Activated CD4-positive, alpha-beta T cell treated with anti-CD3 and anti-CD28 coated beads for 4 hours (primary cell): ENCODE measurements around the gene COPS4.
"Not testable (repeated sequence)": the region's sequence is repeated elsewhere in the genome, so short reads cannot be mapped to it uniquely, and the experiment has no call there.

ENCODE experiments used
- DNase-seq, 2 donors: peaks; one replicate each; pipeline ENCODE4 v3.0.0-alpha.2; 2020

COPS4 gene

DNA sequence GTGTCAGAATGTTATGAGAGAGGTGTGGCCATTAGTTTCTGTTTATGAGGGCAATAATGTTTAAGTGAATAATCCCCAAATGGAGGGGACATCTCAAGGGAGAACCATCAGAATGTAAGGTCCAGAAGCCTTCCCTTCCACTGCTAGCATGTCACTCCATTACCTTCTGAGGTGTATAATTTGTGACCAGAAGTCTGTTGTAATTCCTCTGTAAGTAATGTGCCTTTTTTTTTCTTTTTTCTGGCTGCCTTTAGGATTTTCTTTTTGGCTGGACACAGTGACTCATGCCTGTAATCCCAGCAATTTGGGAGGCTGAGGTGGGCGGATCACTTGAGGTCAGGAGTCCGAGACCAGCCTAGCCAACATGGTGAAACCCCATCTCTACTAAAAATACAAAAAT is 10.8 kb upstream of the COPS4 start:
- DNase-seq = no peak

DNA sequence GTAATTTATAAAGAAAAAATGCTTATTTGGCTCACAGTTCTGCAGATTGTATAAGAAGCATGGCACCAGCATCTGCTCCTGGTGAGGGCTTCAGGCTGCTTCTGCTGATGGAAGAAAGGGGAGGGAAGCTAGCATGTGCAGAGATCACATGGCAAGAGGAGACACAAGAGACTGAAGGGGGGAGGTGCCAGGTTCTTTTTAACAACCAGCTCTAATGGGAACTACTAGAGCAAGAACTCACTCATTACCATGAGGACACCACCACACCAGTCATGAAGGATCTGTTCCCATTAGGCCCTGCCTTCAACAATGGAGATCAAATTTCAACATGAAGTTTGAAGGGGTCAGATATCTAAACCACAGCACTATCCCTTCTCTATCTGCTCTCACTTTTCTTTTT is 9.4 kb upstream of the COPS4 start:
- no peak for DNase-seq

DNA sequence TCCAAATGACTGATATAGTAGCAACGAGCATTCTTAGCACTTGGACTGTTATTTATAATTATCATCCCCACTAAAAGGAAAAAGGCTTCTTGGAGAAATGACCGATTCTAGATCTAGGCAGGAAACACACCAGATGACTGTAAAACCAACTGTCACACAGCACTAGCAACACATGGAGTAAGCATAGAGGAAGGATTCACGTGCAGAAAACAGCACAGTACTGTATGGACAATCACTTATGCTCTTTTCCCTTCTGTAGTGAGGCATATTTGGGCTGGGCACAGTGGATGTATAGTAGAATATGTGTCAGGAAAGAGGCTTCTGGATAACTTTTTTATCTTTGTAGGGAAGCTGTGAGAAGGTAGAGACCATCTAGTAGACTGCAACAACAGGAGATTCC is 6.0 kb upstream of the COPS4 start:
- no peak for DNase-seq

DNA sequence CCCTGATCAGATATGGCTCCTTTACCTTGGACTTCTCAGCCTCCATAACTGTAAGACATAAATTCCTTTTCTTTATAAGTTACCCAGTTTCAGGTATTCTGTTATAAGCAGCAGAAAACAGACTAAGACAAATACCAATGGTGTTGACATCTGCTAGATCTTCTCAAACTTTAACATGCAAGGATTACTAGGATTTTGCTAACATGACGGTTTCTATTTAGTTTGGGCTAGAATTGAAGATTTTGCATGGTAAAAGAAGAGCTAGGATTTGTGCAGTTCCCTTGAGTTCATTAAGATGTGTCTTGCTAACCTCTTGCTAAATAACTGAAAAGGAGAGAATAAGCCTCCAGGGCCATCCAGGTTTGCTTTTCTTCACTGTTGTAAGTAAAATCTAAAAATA is 5.3 kb upstream of the COPS4 start:
- no peak for DNase-seq

DNA sequence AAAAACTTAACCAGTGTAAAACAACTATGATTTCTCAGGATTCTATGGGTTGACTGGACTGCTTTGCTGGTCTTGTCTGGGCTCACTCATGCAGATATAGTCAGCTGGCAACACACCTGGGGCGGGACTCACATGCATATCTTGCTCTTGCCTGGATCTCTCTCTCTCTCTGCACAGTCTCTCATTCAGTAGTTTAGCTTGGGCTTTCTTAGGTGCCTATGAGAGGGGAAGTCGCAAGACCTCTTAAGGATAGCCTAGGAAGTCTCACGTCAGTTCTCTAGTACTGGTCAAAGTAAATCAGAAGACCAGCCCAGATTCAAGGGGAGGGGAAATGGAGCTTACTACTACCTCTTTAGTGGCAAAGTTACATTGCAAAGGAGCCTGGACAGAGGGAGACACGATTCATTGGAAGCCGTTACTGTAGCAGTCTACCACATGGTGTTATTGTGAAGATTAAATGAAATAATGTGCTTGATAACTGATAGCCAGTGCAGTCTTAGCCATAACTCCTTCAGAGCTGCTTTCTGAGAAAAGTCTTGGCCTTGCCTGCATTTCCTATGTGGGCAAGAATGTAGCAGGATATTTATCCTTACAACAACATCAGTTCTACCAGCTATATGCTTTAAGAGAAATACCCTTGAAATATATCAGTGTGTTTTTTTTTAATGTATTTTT is 2.1 kb downstream of the COPS4 start:
- no peak for DNase-seq

GRCh38 chr4:83040269-83040668 is 5.3 kb downstream of the COPS4 start:
- DNase-seq = no peak

DNA sequence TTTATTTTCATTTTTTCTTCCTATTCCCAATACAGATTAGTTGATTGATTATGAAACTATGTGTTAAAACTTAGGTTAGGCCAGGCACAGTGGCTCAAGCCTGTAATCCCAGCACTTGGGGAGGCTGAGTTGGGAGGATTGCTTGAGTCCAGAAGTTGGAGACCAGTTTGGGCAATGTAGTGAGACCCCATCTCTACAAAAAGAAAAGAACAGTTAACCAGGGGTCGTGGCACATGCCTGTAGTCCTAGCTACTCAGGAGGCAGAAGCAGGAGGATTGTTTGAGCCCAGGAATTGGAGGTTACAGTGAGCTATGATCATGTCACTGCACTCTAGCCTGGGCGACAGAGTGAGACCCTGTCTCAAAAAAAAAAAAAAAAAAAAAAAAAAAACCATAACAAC is 8.2 kb downstream of the COPS4 start:
- not testable (repeated sequence) for DNase-seq

- DNase-seq = no peak
Measured at GRCh38 chr4:83043801-83044407, 8.9 kb downstream of the COPS4 start.

DNA sequence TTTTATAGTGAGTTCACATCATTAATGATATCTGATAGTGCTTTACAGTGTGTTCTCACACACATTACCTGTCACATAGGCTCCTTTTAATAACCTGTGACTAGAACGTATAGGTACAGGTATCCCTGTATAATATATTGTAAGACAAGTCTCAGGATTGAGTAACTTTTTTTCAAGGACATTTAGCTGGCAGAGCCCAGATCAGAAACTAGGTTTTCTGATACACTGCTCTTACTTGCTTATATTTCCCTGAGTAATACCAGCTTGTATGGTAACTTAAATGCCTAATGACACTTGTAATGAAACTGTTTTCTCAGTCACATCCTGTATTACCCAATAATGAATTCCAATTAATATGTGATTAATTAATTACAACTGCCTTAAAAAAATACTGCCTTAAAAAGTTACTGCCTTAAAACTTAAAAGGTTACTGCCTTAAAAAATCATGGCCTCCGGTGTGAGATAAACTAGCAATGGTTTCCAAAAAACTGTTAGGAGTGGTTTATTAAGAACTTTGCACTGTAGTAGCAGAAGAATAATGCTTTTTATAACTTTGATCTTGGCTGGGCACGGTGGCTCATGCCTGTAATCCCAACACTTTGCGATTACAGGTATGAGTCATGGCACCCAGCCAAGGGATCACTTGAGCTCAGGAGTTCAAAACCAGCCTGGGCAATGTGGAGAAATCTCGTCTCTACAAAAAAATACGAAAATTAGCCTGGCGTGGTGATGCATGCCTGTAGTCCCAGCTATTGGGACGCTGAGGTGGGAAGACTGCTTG is 11.9 kb downstream of the COPS4 start:
- no peak for DNase-seq

DNA sequence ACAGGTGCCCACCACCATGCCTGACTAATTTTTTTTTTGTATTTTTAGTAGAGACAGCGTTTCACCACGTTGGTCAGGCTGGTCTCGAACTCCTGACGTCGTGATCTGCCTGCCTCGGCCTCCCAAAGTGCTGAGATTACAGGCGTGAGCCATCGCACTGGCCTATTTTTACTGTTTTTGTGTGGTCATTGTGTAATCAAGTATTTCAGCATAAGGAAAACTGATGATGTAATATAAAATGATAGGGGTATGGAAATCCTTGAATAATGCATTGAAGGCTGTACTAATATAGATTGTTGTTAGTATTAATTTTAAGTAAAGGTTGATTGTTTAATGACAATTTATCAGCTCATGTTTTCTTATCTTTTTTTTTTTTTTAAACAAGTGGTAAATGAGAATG is 13.8 kb downstream of the COPS4 start:
- not testable (repeated sequence) for DNase-seq

GRCh38 chr4:83054928-83055327 is 19.9 kb downstream of the COPS4 start:
- DNase-seq = no peak

DNA sequence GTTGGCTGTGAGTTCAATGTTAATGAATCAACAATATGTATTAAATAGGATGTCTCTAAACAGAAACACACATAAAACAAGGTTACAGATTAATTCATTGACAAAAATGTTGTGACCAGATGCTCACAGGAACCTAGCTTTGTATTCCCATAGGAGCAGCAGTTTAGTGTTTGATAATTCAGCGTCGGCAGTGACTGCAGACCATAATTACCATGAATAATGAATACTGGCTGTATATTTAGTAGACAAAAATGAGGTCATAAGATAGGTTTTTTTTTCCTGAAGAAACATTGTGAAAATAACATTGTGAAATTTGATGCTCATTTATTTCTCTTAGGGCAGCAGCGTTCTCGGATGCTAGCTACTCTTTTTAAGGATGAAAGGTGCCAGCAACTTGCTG is 27.8 kb downstream of the COPS4 start:
- DNase-seq = no peak

DNA sequence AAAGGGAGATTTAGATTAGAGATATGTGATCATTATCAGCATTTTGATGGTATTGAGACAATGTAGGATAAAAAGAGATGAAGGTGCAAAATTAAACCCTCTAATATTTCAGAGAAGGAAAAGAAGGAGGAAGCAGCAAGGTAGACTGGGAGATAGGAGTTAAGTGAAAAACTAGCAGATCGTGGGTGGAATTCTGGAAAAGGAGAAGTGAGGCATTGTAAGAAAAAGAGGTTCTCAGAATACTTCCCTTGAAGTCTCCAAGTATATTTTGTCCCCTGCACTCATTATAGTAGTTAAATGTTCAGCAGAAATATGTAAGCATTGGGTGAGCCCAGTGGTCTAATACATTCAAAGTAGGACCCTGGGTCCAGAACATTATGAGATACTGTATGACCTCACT is 30.3 kb downstream of the COPS4 start:
- no peak for DNase-seq

DNA sequence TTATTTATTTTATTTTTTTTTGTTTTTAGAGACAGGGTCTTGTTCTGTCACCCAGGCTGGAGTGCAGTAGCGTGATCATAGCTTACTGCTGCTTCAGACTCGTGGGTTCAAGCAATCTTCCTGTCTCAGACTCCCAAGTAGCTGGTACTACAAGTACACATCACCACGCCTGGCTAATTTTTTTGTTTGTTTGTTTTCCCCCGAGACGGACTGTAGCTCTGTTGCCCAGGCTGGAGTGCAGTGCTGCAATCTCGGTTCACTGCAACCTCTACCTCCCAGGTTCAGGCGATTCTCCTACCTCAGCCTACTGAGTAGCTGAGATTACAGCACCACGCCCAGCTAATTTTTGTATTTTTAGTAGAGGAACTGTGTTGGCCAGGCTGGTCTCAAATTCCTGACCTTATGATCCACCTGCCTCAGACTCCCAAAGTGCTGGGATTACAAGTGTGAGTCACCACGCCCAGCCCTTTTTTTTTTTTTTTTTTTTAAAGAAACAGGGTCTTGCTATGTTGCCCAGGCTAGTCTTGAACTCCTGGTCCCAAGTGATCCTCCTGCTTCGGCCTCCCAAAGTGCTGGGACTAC is 32.2 kb downstream of the COPS4 start:
- no peak for DNase-seq

DNA sequence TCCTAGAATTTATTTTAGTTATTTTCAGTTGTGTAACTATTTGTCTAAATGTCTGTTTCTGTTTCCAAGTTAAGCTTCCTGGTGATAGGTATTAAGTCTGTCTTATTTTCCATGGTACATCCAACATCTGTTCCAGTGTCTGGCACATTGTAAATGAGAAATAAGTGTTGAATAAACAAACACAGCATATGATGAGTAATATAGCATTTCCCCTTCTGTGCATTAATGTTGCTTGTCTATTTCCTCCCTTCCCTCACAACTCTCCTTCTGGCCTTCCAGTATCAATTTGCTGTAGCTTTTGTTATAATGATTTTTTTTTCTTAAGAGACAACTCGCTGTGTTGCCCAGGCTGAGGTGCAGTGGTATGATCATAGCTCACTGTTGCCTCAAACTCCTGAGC is 36.1 kb downstream of the COPS4 start:
- DNase-seq = no peak

DNA sequence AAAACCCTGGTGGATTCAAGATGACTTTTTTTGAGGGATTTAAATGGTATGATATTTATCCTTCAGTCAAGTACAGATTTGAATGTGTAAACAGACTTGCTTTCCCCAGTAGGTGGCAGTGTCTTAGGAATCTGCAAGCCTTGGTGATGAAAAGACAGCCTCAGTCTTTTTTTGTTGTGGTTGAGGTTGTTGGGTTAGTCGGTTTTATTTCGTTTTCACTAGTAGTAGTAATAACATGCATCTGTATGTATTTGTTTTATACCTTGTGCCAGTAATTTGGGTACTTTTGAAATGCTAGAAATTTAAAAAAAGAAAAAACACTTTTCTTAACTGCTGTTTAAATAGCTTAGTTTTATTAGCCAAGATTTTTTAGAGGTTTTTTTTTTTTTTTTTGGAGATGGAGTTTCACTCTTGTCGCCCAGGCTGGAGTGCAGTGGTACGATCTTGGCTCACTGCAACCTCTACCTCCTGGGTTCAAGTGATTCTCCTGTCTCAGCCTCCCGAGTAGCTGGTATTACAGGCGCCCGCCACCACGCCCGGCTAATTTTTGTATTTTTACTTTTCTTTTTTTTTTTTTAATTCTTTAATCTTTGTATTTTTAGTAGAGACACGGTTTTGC is 39.2 kb downstream of the COPS4 start:
- DNase-seq = peak; percentile 58 to 68

- not testable (repeated sequence) for DNase-seq
Measured at GRCh38 chr4:83074783-83075182, 39.8 kb downstream of the COPS4 start.

DNA sequence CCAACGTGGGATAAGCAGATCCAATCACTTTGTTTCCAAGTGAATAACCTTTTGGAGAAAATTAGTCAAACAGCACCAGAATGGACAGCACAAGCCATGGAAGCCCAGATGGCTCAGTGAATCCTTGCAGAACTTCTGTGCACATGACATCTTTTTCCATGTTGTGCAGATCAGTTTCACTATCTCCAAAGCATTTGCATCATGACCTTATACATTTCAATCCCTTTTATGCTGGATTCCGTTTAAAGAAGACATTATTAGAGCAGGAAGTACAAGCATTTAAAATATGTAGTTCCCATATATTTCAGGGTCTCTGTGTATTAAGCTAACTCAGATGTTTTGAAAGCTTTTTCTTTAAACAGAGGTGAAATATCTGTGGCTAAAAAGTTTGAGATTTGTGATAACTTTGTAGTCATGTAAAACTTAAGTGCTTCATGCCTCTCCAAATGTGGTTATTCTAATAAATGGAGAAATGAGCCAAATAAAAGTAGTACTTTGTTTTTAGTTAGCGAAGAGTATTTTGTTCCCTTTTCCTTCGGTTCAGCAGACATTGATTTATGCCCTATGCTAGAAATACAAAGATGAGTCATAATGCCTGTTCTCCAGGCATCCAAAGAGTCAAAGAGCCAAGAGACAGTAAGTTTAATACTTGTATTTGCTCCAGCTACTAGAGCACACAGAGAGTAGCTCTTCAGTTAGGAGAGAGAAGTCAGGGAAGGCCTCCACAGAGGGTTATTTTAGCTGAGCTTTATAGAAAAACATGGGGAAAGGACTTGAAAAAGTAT is 40.5 kb downstream of the COPS4 start:
- no peak for DNase-seq

GRCh38 chr4:83080561-83080960 is 45.6 kb downstream of the COPS4 start:
- no peak for DNase-seq

DNA sequence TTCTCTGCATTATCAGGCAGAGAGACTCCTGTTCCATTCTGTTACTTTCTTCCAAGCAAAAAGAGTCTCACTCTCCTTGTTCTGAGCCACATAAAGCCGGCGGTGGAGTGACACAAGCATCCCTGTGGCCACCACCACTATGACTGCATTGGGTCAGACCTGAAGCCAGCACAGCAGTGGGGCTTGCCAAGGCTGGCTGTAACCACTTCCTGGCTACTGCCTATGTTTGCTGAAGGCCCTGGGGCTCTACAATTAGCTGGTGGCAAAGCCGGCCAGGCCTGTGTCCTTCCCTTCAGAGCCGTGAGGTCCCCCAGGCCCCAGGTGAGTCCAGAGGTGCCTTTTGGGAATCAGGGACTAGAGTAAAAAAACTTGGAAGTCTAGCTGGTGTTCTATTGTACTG is 47.8 kb downstream of the COPS4 start:
- DNase-seq = no peak

DNA sequence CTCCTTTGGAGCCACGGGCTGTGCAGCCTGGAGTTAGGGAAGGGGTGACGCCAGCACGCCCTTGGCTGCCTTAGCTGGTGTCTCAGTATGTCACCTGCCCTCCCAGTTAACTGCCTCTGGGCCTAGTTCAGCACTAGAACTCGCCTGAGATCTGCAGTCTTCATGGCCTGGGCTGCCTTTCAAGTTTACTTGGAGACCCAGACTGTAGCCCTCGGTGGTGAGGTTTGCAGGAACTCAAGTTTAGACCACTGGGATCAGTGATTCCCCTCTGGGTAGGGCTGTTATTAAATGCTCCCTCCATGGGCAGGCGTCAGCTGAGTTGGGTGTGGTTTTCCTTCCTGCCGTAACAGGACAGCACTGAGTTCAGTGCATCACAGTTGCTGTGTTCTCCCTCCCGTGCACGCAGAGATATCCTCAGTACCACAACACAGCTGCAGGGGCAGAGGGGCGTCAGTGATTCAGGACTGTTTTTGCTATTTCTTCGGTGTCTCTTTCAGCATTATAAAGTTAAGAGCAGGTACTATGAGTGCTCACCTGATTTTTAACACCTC is 49.0 kb downstream of the COPS4 start:
- DNase-seq = peak in 1 of 2 donors; percentile 50

DNA sequence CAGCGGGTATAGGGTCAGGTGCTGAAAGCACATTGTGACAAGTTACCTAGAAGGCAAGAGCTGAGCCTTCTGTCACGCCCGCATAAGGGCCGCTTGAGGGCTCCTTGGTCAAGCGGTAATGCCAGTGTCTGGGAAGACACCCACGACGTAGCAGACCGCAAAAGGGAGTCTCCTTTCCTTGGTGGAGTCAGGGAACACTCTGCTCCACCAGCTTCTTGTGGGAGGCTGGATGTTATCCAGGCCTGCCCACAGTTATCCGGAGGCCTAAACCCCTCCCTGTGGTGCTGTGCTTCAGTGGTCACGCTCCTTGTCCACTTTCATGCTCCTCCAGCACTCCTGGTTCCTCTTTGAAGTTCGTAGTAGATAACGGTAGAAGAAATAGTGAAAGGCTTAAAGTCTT is 50.0 kb downstream of the COPS4 start:
- DNase-seq = not testable (repeated sequence)
